GM13976 (cell line): Measurements from ENCODE around the gene CEMIP.
A peak's percentile ranks its signal among the peaks of the same experiment; 100 is the strongest.

ENCODE experiments used
- DNase-seq: peaks from one replicate; pipeline ENCODE4 v3.0.0; 2012; ENCODE audit warnings: low spot score
- in situ Hi-C: fragments of 300-500 bp; cut with MboI; formaldehyde crosslinking; loops from one replicate; pipeline ENCODE4 v1.12.0; 2022; ENCODE audit warnings: low sequenced_read_pairs, mixed read lengths, inconsistent platforms; ENCODE audit not compliant: unreplicated experiment
- TF ChIP-seq, protein P1 (sequence below): IDR thresholded peaks from 2 replicates; pipeline ENCODE4 v1.5.1; 2012; ENCODE audit warnings: borderline replicate concordance, mild to moderate bottlenecking; ENCODE audit not compliant: insufficient read depth; ENCODE audit errors: extremely low read depth, missing control alignments, control extremely low read depth

CEMIP gene

DNA sequence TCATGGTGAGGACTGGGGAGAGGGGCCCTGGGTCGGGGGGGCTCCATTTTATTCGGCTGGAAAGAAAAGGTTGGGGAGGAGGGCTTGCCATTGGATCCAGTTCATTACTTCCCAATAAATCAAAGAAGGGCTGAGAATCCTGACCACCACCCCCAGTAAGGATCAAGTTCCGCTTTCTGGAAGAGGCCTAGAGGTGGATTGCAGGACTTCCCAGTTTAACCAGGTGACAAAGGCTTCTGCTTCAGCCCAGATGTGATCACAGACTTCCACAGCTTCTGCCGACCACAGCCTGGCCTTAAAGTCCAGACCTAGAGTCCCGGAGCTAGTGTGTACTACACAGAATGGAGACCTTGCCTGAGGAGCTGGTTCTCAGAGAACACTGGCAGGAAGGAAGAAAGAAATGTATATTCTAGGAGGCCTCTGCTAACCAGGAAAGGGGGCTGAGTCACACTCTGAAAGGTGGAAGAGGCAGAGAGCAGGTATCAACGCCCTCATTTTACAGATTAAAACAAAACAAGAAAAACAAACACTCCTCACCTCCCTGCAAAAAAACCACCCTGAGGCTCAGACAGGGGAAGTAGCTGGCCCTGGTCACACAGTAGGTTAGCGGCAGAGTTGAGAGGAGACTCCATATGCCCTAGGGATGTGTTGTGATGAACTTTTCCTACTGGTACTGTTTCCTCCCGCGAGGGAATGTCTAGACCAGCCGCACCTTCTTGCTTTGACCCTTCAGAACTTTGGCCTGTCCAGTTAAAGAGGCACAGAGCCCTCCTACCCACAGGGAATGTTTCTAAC lies 1.1 kb upstream of the CEMIP start:
- in situ Hi-C loops, result loop anchor here (10.0 to 25.0 kb wide), 3 partner anchors 184 to 484 kb away; no protein-coding TSS in a partner anchor
- DNase-seq, result no peak
- TF ChIP-seq, protein P1, sequence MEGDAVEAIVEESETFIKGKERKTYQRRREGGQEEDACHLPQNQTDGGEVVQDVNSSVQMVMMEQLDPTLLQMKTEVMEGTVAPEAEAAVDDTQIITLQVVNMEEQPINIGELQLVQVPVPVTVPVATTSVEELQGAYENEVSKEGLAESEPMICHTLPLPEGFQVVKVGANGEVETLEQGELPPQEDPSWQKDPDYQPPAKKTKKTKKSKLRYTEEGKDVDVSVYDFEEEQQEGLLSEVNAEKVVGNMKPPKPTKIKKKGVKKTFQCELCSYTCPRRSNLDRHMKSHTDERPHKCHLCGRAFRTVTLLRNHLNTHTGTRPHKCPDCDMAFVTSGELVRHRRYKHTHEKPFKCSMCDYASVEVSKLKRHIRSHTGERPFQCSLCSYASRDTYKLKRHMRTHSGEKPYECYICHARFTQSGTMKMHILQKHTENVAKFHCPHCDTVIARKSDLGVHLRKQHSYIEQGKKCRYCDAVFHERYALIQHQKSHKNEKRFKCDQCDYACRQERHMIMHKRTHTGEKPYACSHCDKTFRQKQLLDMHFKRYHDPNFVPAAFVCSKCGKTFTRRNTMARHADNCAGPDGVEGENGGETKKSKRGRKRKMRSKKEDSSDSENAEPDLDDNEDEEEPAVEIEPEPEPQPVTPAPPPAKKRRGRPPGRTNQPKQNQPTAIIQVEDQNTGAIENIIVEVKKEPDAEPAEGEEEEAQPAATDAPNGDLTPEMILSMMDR, result no peak

DNA sequence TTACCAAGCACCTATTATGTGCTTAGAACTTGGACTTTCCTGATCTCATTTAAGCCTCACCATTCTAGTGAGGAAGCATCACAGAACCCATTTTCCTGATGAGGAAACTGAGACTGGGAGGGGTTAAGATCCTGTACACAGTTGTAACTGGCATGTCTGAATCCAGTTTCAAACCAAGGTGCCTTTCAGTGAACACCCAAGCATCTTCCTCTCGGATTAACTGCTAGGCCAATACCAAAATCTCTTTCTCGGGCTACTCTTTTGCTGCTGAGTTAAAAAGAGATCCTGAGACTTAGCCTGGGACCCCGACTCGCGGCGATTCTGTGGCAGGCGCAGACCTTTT lies 578 bp upstream of the CEMIP start:
- in situ Hi-C loops, result loop anchor here (10.0 to 25.0 kb wide), 3 partner anchors 184 to 484 kb away; no protein-coding TSS in a partner anchor
- TF ChIP-seq, protein P1, result no peak
- DNase-seq, result no peak

DNA sequence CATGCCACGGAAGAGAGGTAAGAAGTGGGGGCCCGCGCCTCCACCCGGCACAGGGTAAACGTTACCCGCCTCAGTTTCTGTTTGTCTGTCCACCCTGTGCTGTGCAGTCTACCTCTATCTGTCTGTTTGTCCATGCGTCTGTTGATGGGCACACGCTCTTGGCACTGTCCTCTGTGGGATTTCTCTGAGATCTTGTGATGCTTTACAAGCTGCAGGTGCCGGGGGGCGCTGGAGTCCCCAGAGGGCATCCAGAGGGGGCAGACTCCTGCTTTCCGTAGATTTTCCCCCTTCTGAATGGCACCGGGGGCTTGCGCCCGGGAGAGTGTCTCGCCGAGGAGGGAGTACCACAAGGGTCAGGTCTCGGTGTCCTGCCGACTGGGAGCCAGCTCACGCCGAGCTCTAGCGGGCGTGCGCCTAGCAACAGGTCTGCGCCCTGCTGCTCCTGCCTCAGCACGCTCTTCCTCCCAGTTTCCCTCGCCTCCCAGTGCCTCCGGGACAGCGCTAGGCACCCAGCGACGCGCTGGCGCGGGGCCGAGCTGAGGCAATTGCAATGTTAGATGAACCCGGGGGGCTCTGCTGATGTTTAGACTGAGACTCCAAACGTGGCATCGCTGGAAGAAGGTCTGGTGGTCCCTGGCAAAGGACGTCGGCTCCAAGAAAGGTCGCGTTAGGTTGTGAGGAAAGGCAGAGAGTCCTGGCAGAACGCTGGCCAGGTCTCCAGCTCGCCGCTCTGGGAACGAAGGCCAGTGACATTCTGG lies 667 bp downstream of the CEMIP start:
- in situ Hi-C loops, result loop anchor here (10.0 to 25.0 kb wide), 3 partner anchors 182 to 482 kb away; no protein-coding TSS in a partner anchor
- peak; percentile 18 for DNase-seq
- TF ChIP-seq, protein P1, result no peak

DNA sequence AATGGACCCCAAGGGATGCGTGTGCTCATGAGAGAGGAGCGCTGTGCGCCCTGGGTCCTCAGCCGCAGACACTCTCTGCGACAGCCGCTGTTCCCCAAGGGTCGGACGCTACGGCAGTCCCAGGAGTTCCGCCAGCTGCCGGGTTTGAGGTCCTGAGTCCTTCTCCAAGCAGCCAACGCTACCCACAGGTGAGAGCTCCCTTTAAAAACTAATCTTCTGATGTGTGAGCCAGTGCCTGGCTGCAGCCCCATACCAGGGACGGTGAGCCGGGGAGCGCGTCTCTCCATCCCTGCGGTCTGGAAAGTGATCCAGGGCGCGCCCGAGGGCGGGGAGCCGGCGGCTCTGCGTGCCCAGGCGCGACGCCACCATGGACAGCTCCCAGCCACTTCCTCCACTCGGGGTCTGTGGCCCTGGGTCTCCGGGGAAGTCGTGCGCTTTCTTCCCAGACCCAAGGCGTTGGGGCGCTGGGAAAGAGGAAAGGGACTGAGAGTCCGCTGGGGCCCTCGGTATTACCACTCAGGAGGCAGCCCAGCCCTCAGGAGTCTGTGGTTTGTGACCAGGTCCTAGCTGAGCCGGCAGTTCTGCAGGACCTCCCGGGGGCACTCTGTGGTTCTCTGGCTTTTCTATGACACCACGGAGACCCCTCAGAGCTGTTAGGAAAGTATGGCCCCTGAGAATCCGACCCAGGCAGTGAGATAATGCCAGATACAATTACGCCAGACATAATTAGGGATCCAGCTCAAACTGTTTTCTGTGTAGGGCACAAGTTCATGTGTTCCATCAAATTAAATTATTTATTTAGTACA lies 1.4 kb downstream of the CEMIP start:
- peak; percentile 38 for DNase-seq
- in situ Hi-C loops, result loop anchor here (25.0 kb wide), 2 partner anchors 182 to 482 kb away; no protein-coding TSS in a partner anchor
- TF ChIP-seq, protein P1, result no peak

DNA sequence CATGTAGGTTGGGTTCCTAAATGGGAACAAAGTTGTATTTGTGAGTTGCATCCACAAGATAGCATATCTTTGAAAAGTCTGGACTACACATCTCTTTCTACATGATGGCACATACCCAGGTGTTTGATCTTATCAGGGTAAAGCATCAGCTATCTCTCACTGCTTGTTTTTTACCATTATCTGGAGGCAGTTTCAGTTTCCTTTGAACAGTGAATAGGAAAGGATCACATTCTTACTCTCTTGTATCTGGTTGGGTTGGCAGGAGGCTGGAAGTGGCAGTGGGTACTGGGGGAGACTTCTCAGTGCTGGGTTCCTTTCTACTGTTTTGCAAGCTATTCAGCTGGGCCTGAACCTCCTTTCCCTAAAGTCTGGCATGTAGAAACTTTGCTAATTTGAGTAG lies 4.1 kb downstream of the CEMIP start:
- TF ChIP-seq, protein P1, result no peak
- in situ Hi-C loops, result loop anchor here (25.0 kb wide), 2 partner anchors 179 to 479 kb away; no protein-coding TSS in a partner anchor
- DNase-seq, result no peak

DNA sequence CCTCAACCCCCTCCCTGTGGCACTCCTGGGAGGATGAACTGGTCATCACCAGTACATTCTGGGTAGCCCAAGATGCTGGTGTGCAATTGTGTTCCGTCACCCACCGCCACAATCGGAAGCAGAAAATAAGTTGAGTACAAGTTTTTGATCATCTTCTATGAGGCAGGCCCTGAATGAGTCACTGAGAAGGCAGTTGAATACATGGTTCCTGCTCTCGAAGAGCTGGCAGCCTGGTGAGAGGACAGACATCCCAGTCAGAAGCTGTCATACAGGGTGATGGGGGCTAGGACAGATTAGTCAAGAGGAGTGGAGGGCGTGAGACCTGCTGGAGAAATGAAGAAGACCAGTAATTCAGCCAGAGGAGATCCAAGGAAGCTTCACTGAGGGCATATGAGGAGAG lies 6.2 kb downstream of the CEMIP start:
- in situ Hi-C loops, result loop anchor here (25.0 kb wide), 2 partner anchors 177 to 477 kb away; no protein-coding TSS in a partner anchor
- TF ChIP-seq, protein P1, result no peak
- DNase-seq, result no peak
